ENCODE measurements around the gene OR5P2. TPM values are rescaled to one million over a fixed set of nuclear protein-coding genes. Genes with fewer than 3 reads are reported as not detected.
"Not testable (repeated sequence)": the region's sequence is repeated elsewhere in the genome, so short reads cannot be mapped to it uniquely, and the experiment has no call there.

The OR5P2 gene
- polyA plus RNA-seq, 2 donors, result not detected

GRCh38 chr11:7810301-7810700, 13.6 kb upstream of the OR5P2 start:
- H3K27me3 ChIP-seq (ENCODE audit: control insufficient read depth in 1 of 2, insufficient read depth in 2 of 2, low read length in 2 of 2); H3K36me3 ChIP-seq (ENCODE audit: control insufficient read depth in 2 of 2, insufficient read depth in 2 of 2, low read length in 1 of 2); H3K9me3 ChIP-seq (ENCODE audit: control insufficient read depth in 2 of 2, insufficient read depth in 1 of 2, low read depth in 1 of 2, low read length in 1 of 2); H3K4me1 ChIP-seq (ENCODE audit: control insufficient read depth in 2 of 2, insufficient read depth in 2 of 2, low read length in 1 of 2); H3K27ac ChIP-seq (ENCODE audit: low read depth in 2 of 2, low read length in 1 of 2); H3K4me3 ChIP-seq (ENCODE audit: low read depth in 1 of 2, low read length in 2 of 2): not testable (repeated sequence)
- WGBS, 2 donors, result 53 to 65% methylated on average over 2 of the region's 2 CpGs

GRCh38 chr11:7793233-7793632, 3.5 kb downstream of the OR5P2 start:
- Histone ChIP-seq H3K27ac (ENCODE audit: low read depth in 2 of 2, low read length in 1 of 2) (no peak overlapping the region), H3K9me3 (ENCODE audit: control insufficient read depth in 2 of 2, insufficient read depth in 1 of 2, low read depth in 1 of 2, low read length in 1 of 2) (peaks cover 0 to 3% of the 10 kb centered on the region in 2 donors), H3K4me1 (ENCODE audit: control insufficient read depth in 2 of 2, insufficient read depth in 2 of 2, low read length in 1 of 2) (no peaks in the 10 kb centered on the region), H3K4me3 (ENCODE audit: low read depth in 1 of 2, low read length in 2 of 2) (no peak overlapping the region), H3K36me3 (ENCODE audit: control insufficient read depth in 2 of 2, insufficient read depth in 2 of 2, low read length in 1 of 2) (no peaks in the 10 kb centered on the region), H3K27me3 (ENCODE audit: control insufficient read depth in 1 of 2, insufficient read depth in 2 of 2, low read length in 2 of 2) (no peaks in the 10 kb centered on the region)
- 10 to 31% methylated on average over 1 of the region's 1 CpG for WGBS, 2 donors

GRCh38 chr11:7787239-7787638, 9.5 kb downstream of the OR5P2 start:
- H3K27me3 ChIP-seq (ENCODE audit: control insufficient read depth in 1 of 2, insufficient read depth in 2 of 2, low read length in 2 of 2), result no peaks in the 10 kb centered on the region
- H3K27ac ChIP-seq (ENCODE audit: low read depth in 2 of 2, low read length in 1 of 2), result no peak overlapping the region
- H3K36me3 ChIP-seq (ENCODE audit: control insufficient read depth in 2 of 2, insufficient read depth in 2 of 2, low read length in 1 of 2), result no peaks in the 10 kb centered on the region
- no peaks in the 10 kb centered on the region for H3K4me1 ChIP-seq (ENCODE audit: control insufficient read depth in 2 of 2, insufficient read depth in 2 of 2, low read length in 1 of 2)
- 71 to 72% methylated on average over 6 of the region's 6 CpGs for WGBS, 2 donors
- peaks cover 0 to 3% of the 10 kb centered on the region in 2 donors for H3K9me3 ChIP-seq (ENCODE audit: control insufficient read depth in 2 of 2, insufficient read depth in 1 of 2, low read depth in 1 of 2, low read length in 1 of 2)
- no peak overlapping the region for H3K4me3 ChIP-seq (ENCODE audit: low read depth in 1 of 2, low read length in 2 of 2)

- H3K27me3 ChIP-seq (ENCODE audit: control insufficient read depth in 1 of 2, insufficient read depth in 2 of 2, low read length in 2 of 2), result no peaks in the 10 kb centered on the region
- WGBS, 2 donors, result 36 to 48% methylated on average over 3 of the region's 3 CpGs
These were observed 21.1 kb downstream of the OR5P2 start for GRCh38 chr11:7775689-7776088.

GRCh38 chr11:7764301-7764700, 32.4 kb downstream of the OR5P2 start:
- H3K27me3 ChIP-seq (ENCODE audit: control insufficient read depth in 1 of 2, insufficient read depth in 2 of 2, low read length in 2 of 2); H3K27ac ChIP-seq (ENCODE audit: low read depth in 2 of 2, low read length in 1 of 2); H3K9me3 ChIP-seq (ENCODE audit: control insufficient read depth in 2 of 2, insufficient read depth in 1 of 2, low read depth in 1 of 2, low read length in 1 of 2); H3K36me3 ChIP-seq (ENCODE audit: control insufficient read depth in 2 of 2, insufficient read depth in 2 of 2, low read length in 1 of 2); H3K4me1 ChIP-seq (ENCODE audit: control insufficient read depth in 2 of 2, insufficient read depth in 2 of 2, low read length in 1 of 2); H3K4me3 ChIP-seq (ENCODE audit: low read depth in 1 of 2, low read length in 2 of 2): not testable (repeated sequence)
- WGBS, 2 donors, result 79 to 85% methylated on average over 10 of the region's 10 CpGs

More at GRCh38 chr11:7775689-7776088, 21.1 kb downstream of the OR5P2 start:
- H3K4me1 ChIP-seq (ENCODE audit: control insufficient read depth in 2 of 2, insufficient read depth in 2 of 2, low read length in 1 of 2), result no peaks in the 10 kb centered on the region
- no peaks in the 10 kb centered on the region for H3K36me3 ChIP-seq (ENCODE audit: control insufficient read depth in 2 of 2, insufficient read depth in 2 of 2, low read length in 1 of 2)
- no peak overlapping the region for H3K4me3 ChIP-seq (ENCODE audit: low read depth in 1 of 2, low read length in 2 of 2)
- H3K27ac ChIP-seq (ENCODE audit: low read depth in 2 of 2, low read length in 1 of 2), result no peak overlapping the region
- peaks cover 0 to under 1% of the 10 kb centered on the region in 2 donors for H3K9me3 ChIP-seq (ENCODE audit: control insufficient read depth in 2 of 2, insufficient read depth in 1 of 2, low read depth in 1 of 2, low read length in 1 of 2)

GRCh38 chr11:7759010-7759409, 37.7 kb downstream of the OR5P2 start:
- 82 to 86% methylated on average over 2 of the region's 2 CpGs for WGBS, 2 donors

GRCh38 chr11:7749456-7749855, 47.3 kb downstream of the OR5P2 start:
- WGBS, 2 donors, result 82 to 87% methylated on average over 2 of the region's 2 CpGs
- H3K27me3 ChIP-seq (ENCODE audit: control insufficient read depth in 1 of 2, insufficient read depth in 2 of 2, low read length in 2 of 2), result no peaks in the 10 kb centered on the region

More at GRCh38 chr11:7759010-7759409, 37.7 kb downstream of the OR5P2 start:
- H3K36me3 ChIP-seq (ENCODE audit: control insufficient read depth in 2 of 2, insufficient read depth in 2 of 2, low read length in 1 of 2), result no peaks in the 10 kb centered on the region
- no peak overlapping the region for H3K27ac ChIP-seq (ENCODE audit: low read depth in 2 of 2, low read length in 1 of 2)
- no peaks in the 10 kb centered on the region for H3K9me3 ChIP-seq (ENCODE audit: control insufficient read depth in 2 of 2, insufficient read depth in 1 of 2, low read depth in 1 of 2, low read length in 1 of 2)
- no peaks in the 10 kb centered on the region for H3K27me3 ChIP-seq (ENCODE audit: control insufficient read depth in 1 of 2, insufficient read depth in 2 of 2, low read length in 2 of 2)
- no peaks in the 10 kb centered on the region for H3K4me1 ChIP-seq (ENCODE audit: control insufficient read depth in 2 of 2, insufficient read depth in 2 of 2, low read length in 1 of 2)
- H3K4me3 ChIP-seq (ENCODE audit: low read depth in 1 of 2, low read length in 2 of 2), result no peak overlapping the region

More at GRCh38 chr11:7749456-7749855, 47.3 kb downstream of the OR5P2 start:
- Histone ChIP-seq H3K36me3 (ENCODE audit: control insufficient read depth in 2 of 2, insufficient read depth in 2 of 2, low read length in 1 of 2) (no peaks in the 10 kb centered on the region), H3K4me1 (ENCODE audit: control insufficient read depth in 2 of 2, insufficient read depth in 2 of 2, low read length in 1 of 2) (no peaks in the 10 kb centered on the region), H3K4me3 (ENCODE audit: low read depth in 1 of 2, low read length in 2 of 2) (no peak overlapping the region), H3K27ac (ENCODE audit: low read depth in 2 of 2, low read length in 1 of 2) (no peak overlapping the region), H3K9me3 (ENCODE audit: control insufficient read depth in 2 of 2, insufficient read depth in 1 of 2, low read depth in 1 of 2, low read length in 1 of 2) (no peaks in the 10 kb centered on the region)

Other genes starting within 250 kb of the OR5P2 start
- gene CYB5R2, start 123.4 kb downstream of the OR5P2 start, polyA plus RNA-seq, result 10 to 100 TPM; 10.0 to 20.7 TPM
- gene OVCH2, start 90.5 kb downstream of the OR5P2 start, polyA plus RNA-seq, result under 1 TPM; 0.06 to 0.14 TPM
- gene OR5P3, start 33.9 kb upstream of the OR5P2 start, polyA plus RNA-seq, result not detected
- gene OR10A6, start 134.3 kb upstream of the OR5P2 start, polyA plus RNA-seq, result not detected
- not detected for gene OR10A3, start 144.8 kb upstream of the OR5P2 start, polyA plus RNA-seq
- gene NLRP10, start 168.5 kb upstream of the OR5P2 start, polyA plus RNA-seq, result not detected
- 100 to 1,000 TPM in 1 of 2 donors, 10 to 100 TPM in 1; 80.4 to 406 TPM for gene EIF3F, start 190.4 kb upstream of the OR5P2 start, polyA plus RNA-seq

Measured in esophagus (tissue), 2 donors.